ENCODE data around the gene EID2. TPM values are rescaled to one million over a fixed set of nuclear protein-coding genes. Genes with fewer than 3 reads are reported as not detected.

The EID2 gene
- total RNA-seq, 1 donor from 2014 or later, result 13.5 TPM

- intact Hi-C loops (cut with DNase I), result no loop called here
- no peaks in the 10 kb centered on the region for H3K9me3 ChIP-seq
- no peak overlapping the region for H3K27ac ChIP-seq
- no peaks in the 10 kb centered on the region for H3K36me3 ChIP-seq
- ATAC-seq, result no peak
- no peak overlapping the region for H3K4me3 ChIP-seq
- H3K4me1 ChIP-seq, result peaks cover 7% of the 10 kb centered on the region
- TF ChIP-seq CTCF (IDR thresholded peaks at IDR 0.05), result no peak
- no peak for DNase-seq
- no peaks in the 10 kb centered on the region for H3K27me3 ChIP-seq
Measured at GRCh38 chr19:39544911-39545310, 5.0 kb upstream of the EID2 start.

- ATAC-seq, result no peak
- Histone ChIP-seq H3K36me3 (no peaks in the 10 kb centered on the region), H3K27ac (no peak overlapping the region), H3K27me3 (no peaks in the 10 kb centered on the region), H3K4me1 (peaks cover 7% of the 10 kb centered on the region), H3K4me3 (no peak overlapping the region), H3K9me3 (no peaks in the 10 kb centered on the region)
- TF ChIP-seq CTCF (IDR thresholded peaks at IDR 0.05), result no peak
- DNase-seq, result no peak
- intact Hi-C loops (cut with DNase I), result no loop called here
Measured at GRCh38 chr19:39544226-39544903, 4.4 kb upstream of the EID2 start.

GRCh38 chr19:39543477-39543857 is 3.5 kb upstream of the EID2 start:
- Histone ChIP-seq H3K4me1 (peaks cover 14% of the 10 kb centered on the region), H3K4me3 (no peak overlapping the region), H3K27me3 (no peaks in the 10 kb centered on the region), H3K36me3 (no peaks in the 10 kb centered on the region), H3K27ac (no peak overlapping the region), H3K9me3 (no peaks in the 10 kb centered on the region)
- DNase-seq, result no peak
- intact Hi-C loops (cut with DNase I), result no loop called here
- TF ChIP-seq CTCF (IDR thresholded peaks at IDR 0.05), result no peak
- ATAC-seq, result no peak

DNA sequence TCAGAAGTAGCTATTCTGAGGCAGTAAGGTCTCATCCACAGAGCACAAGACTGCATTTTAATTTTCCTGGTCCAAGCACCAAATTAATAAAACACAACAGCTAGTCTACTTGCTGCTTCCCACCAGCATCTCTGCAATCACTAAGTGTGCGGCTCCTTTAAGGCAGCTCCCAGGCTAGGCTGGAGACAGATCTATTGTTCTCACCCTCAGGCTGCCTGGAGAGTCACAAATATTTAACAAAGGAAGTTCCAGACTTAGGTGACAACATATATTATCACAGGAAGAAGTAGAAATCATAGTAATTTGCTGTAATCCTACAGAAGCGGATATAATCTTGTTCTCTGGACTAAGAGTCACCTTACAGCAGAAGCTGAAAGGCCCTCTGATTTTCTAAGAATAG is 2.2 kb upstream of the EID2 start:
- intact Hi-C loops (cut with DNase I), result no loop called here
- Histone ChIP-seq H3K36me3 (no peaks in the 10 kb centered on the region), H3K27me3 (no peaks in the 10 kb centered on the region), H3K9me3 (no peaks in the 10 kb centered on the region), H3K27ac (no peak overlapping the region), H3K4me3 (no peak overlapping the region), H3K4me1 (peaks cover 20% of the 10 kb centered on the region)
- no peak for DNase-seq
- TF ChIP-seq CTCF (IDR thresholded peaks at IDR 0.05), result no peak
- no peak for ATAC-seq

GRCh38 chr19:39540333-39540673 is 342 bp upstream of the EID2 start:
- no peak for TF ChIP-seq CTCF (IDR thresholded peaks at IDR 0.05)
- Histone ChIP-seq H3K9me3 (no peaks in the 10 kb centered on the region), H3K4me3 (peak overlapping the region; percentile 70), H3K27me3 (no peaks in the 10 kb centered on the region), H3K27ac (no peak overlapping the region), H3K4me1 (peaks cover 20% of the 10 kb centered on the region), H3K36me3 (no peaks in the 10 kb centered on the region)
- intact Hi-C loops (cut with DNase I), result no loop called here
- DNase-seq, result no peak
- no peak for ATAC-seq

- no peaks in the 10 kb centered on the region for H3K9me3 ChIP-seq
- no peaks in the 10 kb centered on the region for H3K36me3 ChIP-seq
- intact Hi-C loops (cut with DNase I), result no loop called here
Measured at GRCh38 chr19:39539165-39539517, 820 bp downstream of the EID2 start.

More at GRCh38 chr19:39539165-39539517, 820 bp downstream of the EID2 start:
- Histone ChIP-seq H3K27ac (peak overlapping the region; percentile 91), H3K4me3 (peak overlapping the region; percentile 70), H3K4me1 (peaks cover 20% of the 10 kb centered on the region), H3K27me3 (no peaks in the 10 kb centered on the region)
- no peak for DNase-seq
- ATAC-seq, result no peak
- TF ChIP-seq CTCF (IDR thresholded peaks at IDR 0.05), result no peak
